GM21360 (cell line): ENCODE data around the gene TICRR.

Experiments used
- ATAC-seq: cut with Tn5 transposase; IDR thresholded peaks from one replicate; pipeline ENCODE4 v1.9.1; 2021; ENCODE audit warnings: mild to moderate bottlenecking, moderate library complexity; ENCODE audit not compliant: unreplicated experiment

Gene TICRR

DNA sequence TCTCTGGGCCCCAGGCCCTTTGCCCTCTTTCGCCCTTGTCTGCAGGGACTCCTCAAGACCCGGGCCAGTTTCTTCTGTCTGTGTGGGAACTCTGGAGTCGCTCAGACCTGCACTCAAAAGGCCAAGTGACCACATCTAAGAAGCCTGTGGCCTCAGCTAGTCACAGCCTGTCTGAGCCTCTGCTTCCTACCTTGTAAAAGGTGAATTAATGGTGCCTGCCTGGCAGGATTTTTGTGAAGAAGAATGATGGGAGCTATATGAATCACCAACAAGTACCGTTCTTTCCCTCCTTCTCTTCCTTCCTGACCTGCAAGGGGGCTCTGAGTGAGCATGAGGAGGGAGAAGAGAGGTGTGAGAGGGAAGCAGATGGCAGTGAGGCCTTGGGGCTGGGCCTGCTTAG is 96.4 kb downstream of the TICRR start:
- no peak for ATAC-seq

DNA sequence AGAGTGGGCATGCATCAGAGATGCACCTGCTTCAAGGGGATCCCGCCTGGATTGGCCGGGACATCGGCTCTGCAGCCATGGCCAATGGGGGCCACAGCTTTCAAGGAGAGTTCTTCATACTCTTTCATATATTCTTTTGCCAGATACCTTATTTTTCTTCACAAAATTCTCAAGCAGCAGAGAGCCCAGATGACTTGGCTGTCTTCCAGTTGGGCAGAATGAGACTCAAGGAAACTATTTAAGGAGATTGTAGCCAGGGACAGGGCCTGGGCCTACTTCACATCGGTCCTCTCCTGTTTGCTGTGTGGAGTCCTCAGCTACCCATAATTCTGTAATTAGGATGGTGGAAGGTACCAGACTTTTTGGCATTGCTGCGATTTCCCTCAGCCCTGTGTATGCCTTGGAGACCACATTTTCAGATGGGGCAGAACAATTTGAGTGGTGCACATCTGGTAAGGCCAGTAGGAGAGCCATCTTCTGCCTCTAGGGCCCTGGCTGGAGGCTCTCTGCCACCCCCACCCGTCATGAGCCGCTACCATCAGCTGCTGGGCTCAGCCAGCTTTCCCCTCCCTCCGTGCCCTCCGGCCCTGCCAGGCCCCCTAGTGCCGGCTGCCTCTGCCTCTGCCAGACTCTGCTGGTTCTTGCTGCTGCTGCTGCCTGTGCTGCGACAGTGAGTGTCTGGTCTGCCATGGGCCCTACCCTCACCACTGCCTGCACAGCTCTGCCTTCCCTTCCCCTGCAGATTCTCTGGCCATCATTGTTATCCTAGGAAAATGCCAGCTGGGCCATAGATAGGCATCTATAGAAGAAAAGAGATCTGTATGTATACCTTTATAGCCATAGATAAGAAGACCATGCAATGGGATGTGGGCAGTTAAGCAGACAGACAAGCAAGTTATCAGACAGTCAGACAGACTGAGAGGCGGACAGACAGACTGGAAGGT is 97.2 kb downstream of the TICRR start:
- ATAC-seq: no peak

DNA sequence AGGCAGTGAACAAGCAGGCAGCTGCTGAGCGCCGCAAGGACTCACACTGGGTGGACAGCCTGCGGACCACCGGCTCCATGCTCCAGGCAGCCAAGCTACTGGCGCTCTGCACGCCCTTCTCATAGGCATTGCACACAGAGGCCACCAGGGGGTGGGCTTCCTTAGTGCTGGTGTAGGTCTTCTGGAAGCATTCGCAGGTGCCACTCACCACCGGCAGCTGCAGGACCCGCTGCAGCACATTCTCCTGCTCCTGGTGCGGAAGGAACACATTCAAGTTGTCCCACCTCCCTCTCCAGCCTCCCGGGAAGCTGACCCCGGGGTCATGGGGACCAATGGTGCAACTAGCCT is 97.9 kb downstream of the TICRR start:
- ATAC-seq: no peak

DNA sequence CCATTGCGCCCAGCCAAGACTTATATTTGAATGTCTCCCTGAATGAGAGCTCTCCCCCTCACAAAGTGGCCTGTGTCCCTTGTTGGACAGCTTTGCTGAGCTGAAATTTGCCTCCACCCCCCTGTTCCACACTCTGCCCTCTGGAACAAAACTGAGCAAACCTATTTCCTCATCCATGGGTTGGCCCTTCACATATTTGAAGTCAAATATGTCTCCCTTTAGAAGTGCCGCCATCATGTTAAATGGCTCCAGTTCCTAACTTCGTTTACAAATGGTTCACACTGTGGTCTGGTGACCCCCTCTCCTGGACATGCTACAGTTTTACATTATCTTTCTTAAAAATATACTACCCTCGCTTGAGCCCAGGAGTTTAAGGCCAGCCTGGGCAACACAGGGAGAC is 99.3 kb downstream of the TICRR start:
- no peak for ATAC-seq

DNA sequence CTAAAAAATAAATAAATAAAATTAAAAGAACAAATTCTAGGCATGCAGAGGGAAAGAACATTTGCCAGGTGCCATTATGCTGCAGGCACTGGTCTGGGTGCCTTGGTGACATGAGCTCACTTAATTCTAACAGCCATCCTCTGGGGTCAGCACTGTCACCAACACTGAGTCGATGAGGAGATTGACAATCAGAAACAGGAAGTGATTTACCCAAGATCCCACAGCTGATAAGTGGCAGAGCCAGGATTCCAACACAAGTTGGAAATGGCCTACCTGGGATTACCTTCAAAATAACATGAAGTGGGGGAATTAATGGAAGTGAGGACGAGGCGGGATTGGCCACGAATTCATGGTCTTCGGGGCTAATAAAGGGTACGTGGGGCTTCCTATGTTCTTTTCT is 100.3 kb downstream of the TICRR start:
- ATAC-seq: no peak

DNA sequence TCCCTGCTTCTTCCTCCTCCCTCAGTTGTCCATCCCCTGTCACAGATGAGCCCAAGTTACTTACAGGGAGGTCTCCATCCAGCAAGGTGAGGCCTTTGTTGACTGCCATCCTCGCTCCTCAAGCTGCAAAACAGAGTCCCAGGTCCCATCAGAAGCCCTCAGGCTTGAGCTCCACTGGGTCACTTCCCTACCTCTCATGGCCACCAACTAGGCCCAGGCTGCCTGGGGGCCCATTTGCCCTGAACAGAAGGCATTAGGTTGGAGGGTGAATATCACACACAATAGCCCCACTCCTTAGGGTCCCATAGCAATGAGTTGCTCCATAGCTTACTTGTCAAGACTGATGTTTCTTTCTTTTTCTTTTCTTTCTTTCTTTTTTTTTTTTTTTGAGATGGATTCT is 102.1 kb downstream of the TICRR start:
- no peak for ATAC-seq
